ENCODE results near the gene CCS.

GRCh38 chr11:66646828-66647227 lies 53.8 kb downstream of the CCS start:
- TF ChIP-seq CEBPB (IDR thresholded peaks at IDR 0.05): no peak
- TF ChIP-seq MAX (IDR thresholded peaks at IDR 0.05): no peak
- no peak for TF ChIP-seq TCF12 (IDR thresholded peaks at IDR 0.05; ENCODE audit: low read depth)
- TF ChIP-seq RAD21 (IDR thresholded peaks at IDR 0.05; ENCODE audit: low read depth): no peak
- TF ChIP-seq CREB1 (IDR thresholded peaks at IDR 0.05; ENCODE audit: low read depth): no peak
- no peak for TF ChIP-seq REST (IDR thresholded peaks at IDR 0.05; ENCODE audit: low read depth)
- TF ChIP-seq EP300 (IDR thresholded peaks at IDR 0.05; ENCODE audit: borderline replicate concordance): no peak
- TF ChIP-seq ZBTB7A (IDR thresholded peaks at IDR 0.05; ENCODE audit: low read depth): no peak
- TF ChIP-seq TAF1 (IDR thresholded peaks at IDR 0.05; ENCODE audit: low read depth): no peak
- no peak for TF ChIP-seq TEAD4 (IDR thresholded peaks at IDR 0.05)
- TF ChIP-seq YY1 (IDR thresholded peaks at IDR 0.05; ENCODE audit: low read depth): no peak
- no peak for TF ChIP-seq USF1 (IDR thresholded peaks at IDR 0.05)
- no peak for TF ChIP-seq EGR1 (IDR thresholded peaks at IDR 0.05)
- TF ChIP-seq NFIC (IDR thresholded peaks at IDR 0.05): no peak
